Left renal cortex interstitium (tissue), 4 donors: ENCODE measurements around the gene PPP1R14D. TPM values are rescaled to one million over a fixed set of nuclear protein-coding genes. Genes with fewer than 3 reads are reported as not detected.
A peak's percentile ranks its signal among the peaks of the same experiment; 100 is the strongest.
"Not testable (repeated sequence)": the region's sequence is repeated elsewhere in the genome, so short reads cannot be mapped to it uniquely, and the experiment has no call there.

ENCODE experiments used
- DNase-seq, 4 donors: peaks; one replicate each; pipeline ENCODE4 v3.0.0-alpha.2; 2013; ENCODE audit warnings: low read depth in 4 of 4, low spot score in 2 of 4, missing footprints in 1 of 4
- polyA plus RNA-seq, 4 donors: library from polyadenylated mRNA; unstranded; fragments of 120-200 nt; gene quantifications; one replicate each; pipeline ENCODE4 v1.2.1, GENCODE V29; 2013; ENCODE audit not compliant: insufficient read length in 4 of 4

The PPP1R14D gene, protein sequence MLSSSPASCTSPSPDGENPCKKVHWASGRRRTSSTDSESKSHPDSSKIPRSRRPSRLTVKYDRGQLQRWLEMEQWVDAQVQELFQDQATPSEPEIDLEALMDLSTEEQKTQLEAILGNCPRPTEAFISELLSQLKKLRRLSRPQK
- polyA plus RNA-seq = under 1 TPM; 0.48 to 0.99 (median 0.70) TPM

DNA sequence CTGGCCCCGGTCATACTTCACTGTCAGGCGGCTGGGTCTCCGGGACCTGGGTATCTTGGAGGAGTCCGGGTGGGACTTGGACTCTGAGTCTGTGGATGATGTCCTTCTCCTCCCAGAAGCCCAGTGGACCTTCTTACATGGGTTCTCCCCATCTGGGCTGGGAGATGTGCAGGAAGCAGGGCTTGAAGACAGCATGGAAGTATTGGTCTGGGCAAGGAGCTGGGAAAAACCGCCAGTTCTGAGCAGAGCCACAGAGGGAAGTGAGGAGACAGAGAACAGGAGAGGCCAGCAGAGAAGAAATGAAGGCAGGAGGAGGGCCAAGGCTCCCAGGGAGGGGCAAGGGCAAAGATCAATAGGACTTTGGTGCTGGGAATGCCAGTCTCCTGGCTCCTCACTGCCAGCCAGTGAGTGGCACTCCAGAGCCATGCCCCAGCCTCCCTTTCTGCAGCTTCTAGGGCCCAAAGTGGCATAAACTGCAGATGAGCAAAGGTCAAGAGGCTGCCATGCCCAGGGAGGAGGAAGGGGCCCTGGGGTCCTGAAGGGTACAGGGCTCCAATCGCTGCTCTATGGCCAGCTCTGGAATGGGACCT, at the start of gene PPP1R14D:
PPP1R14D (minus strand) TSS at position 262 of the 590 bp plus-strand sequence; CDS start at position 195, 67 bp downstream.
- DNase-seq = no peak

DNA sequence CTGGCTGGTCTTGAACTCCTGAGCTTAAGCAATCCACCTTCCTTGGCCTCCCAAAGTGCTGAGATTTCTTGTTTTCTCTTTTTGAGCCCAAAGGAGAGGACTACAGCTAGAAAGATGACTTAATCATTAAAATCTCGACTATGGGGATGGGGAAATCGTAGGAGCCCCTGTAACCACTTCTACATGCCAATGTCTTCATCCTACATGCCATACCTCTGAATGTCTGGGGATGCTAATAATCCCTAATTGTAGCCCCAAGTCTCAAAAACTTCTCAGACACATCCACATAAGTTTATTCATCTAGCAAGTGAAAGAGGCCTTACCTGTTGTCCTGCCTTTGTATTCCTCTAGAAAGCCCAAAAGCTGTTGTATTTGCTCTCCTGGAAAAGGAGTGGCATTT, 49.2 kb upstream of the PPP1R14D start:
- DNase-seq = no peak

DNA sequence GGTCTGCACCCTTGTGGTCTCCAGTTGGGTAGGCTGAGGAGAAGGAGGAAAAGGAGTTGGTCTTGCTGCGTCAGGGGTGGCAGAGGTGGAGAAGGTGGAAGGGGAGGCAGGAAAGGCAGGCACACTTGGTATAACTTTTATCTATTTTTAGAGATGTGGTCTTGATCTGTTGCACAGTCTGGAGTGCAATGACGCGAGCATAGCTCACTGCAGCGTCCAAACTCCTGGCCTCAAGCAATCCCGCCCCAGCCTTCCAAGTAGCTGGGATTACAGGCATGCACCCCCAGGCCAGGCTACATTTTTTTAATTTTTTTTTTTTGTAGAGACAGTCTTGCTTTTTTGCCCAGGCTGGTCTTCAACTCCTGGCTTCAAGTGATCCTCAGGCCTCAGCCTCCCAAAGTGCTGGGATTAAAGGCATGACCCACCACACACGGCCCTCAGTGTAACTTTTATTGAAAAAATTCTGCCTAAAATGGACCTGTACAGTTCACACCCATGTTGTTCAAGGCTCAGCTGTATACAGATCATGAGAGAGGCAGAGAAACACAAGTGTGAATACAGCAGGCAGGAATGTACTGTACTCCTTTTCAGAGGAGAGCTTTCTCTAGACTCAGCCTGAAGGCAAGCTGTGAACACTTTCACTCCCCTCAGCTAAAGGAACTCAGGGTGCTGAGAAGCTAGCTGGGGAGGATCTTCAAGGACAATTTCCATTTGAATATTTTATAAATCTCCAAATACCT, 47.7 kb upstream of the PPP1R14D start:
- DNase-seq = no peak

DNA sequence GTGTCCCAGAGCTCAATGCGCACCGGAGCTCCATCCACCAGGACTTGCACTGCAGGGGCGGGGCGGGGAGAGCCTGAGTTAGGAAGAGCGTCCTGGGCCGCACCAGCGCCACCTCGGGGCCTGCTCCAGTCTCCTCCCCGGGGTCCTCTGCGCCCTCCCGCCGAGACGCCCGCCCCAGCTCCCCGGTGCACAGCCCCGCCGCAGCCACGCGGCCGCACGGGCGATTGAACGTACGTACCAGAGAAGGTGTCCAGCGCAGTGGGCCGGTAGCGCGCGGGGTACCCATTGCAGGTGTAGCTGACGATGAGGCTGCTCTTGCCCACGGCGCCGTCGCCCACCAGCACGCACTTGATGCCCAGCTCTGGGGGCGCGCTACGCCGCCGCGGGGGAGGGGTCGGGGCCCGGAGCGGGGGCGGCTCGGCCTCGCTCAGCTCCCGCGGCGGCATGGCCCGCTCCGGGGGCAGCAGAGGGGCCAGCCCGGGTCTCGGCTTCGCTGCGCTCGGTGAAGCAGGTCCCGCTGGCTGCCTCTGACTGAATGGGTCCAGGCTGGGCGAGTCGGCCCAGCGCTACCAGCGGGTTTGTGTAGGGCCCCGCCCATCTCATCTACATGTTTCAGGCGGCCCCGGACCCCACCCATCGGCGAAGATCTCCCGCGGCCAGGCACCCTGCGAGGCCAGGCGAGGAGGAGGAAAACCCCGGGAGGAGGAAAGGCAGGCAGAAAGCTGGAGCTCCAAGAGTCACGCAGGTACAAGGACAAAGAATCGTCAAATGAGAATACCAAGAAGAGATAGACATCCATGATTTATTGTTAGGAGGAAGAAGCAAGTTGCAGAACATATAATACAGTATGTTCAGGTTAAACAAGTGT, 45.4 kb upstream of the PPP1R14D start, which contains the start of gene RHOV:
RHOV (minus strand) TSS at position 541 of the 868 bp plus-strand sequence; CDS start at position 446, 95 bp downstream.
- DNase-seq = peak in 1 of 4 donors; percentile 49

DNA sequence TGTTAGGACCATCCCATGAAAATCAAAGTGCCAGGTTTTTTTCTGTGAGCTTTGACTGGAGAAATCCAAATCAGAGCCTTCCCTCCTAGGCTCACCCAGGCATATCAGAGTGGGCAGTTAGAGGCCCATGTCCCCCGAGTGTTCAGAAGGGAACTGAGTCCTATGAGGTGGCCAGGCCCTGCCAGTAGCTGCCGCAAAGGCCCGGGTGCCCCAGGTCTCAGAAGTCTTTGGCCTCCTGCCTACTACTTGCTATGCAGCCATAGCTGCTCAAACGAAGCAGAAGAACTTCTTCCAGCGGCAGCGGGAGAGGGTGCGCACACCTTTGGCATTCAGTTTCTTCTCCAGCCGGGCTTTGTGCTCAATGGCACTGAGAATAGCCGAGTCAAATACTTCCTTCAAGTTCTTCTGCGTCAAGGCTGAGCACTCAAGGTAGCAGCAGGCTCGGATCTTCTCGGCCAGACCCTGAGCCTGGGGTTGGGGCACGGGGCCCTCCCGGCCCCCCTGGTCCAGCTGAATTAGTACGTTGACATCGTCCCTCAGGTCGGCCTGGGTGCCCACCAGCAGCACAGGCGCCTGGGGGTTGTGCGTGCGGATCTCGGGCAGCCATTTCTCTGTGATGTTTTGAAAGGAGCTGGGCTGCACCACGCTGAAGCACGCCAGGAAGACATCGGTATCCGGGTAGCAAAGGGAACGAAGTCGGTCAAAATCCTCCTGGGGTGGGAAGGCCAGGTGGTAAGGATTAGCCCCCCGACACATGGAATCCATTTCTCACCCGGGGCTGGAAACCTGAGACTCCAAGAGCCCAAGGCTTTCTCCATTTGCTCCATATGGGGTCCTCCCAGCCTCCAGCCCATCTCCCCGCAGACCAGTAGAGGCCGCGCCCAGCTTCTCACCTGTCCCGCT, 44.5 kb upstream of the PPP1R14D start:
- DNase-seq = no peak

DNA sequence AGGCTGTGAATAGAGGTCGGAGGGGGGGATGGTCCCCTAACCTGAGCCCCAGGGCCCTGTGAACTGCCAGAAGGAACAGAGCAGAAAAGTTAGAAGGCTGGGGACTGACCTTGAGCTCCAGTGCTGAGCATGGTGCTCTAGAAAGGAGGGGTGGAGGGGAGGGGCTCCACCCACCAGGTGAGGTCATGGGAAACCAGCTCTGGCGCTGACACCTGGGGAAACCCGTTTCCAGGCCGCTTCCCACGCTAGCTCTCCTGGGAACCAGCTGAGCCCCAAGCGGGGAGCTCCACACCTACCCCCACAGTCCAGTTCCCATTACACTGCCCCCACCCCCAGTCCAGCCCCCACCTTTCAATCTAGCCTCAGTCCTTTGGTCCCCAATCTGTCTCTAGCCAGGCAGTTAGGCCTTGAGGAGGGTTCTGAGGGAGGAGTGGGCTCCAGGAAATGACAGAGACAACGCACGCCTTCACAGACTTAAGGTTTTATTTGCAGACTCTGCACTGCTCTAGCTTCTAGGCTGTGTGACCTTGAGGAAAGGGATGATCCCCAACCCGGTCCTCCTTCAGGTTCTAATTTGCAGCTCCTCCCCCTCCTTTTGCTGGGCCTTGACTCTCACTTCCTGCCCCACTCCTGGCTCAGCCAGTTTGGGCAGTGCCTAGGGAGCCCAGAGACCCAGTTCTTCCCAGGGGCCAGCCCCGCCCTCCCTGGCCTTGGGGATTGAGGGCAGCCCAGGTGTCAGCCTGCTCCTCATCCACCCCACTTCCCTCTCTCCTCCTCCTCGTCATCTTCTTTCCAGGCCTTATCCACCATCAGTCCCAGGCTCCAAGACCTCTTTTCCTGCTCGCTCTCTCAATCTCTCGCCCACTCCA, 43.5 kb upstream of the PPP1R14D start:
- peak in 1 of 4 donors; percentile 43 for DNase-seq

DNA sequence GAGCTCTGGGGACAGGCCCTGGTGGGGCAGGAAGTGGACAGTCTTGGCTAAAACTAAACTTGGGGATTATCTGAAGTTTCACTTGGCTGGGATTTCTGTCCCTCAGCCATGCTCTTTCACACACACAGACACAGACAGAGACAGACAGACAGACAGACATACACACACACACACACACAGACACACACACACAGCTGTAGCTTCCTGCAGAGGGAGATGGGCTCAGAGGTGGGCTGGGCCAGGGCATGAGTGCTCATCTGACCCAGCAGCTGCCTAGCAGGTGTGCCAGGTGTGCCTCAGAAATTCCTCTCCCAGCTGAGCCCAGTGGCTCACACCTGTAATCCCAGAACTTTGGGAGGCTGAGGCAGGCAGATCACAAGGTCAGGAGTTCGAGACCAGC, 42.2 kb upstream of the PPP1R14D start:
- DNase-seq = no peak

DNA sequence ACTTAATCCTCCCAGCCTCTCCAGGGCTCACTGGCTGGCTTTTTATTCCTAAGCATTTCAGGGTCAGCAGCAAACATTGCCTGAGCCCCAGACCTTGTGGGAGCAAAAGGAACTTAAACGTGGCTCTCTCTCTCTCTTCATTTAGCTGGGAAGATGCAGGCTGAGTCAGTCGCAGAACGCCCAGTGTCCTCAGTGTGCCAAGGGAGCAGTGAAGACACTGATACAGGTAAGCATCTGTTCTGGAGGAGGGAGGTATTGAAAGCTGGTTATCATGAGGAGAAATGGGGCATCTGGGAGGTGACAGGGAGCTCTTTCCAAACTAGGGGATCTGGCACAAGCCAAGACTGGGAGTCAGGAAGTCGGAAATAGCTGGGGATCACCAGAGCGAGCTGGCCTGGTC, 41.2 kb upstream of the PPP1R14D start:
- DNase-seq = no peak

DNA sequence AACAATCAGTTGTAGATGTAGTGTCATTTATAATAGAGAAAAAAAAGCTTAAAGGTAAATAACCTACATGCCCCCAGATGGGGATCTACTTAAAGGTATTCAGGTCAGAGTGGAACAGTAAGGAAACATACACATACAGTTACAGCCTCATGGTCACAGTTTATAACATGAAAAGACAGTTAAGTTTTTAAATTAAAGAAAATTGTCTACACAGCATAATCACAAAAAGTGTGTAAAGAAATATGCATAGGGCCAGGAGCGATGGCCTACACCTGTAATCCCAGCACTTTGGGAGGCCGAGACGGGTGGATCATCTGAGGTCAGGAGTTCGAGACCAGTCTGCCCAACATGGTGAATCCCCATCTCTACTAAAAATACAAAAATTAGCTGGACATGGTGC, 38.7 kb upstream of the PPP1R14D start:
- DNase-seq = no peak

DNA sequence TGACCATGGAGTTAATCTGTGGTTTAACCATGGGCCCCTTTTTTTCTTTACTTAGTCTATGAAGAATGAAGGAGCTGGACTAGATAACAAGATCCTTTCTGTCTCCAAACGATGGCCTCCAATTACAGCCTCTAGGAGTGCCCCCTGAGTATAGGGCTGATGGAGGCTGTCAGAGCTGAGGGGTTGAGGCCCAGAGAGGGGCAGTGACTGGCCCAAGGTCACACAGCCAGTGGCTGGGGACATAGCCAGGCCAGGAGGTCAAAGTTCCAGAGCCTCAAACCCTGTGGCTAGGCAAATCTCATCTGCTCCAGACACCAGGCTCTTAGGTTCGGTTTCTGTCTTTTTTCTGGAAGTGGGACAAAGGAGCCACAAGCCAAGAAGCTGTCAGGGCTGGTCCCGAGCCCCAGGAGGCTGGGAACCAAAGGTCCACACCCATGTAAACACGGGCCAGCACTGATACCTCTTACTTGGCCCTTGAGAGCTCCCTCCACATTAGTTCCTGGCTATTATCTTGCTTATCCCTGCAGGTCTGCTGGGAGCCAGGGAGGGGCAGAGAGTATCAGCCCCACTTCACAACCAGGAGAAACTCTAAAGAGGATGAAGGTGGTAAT, 35.3 kb upstream of the PPP1R14D start:
- no peak for DNase-seq

DNA sequence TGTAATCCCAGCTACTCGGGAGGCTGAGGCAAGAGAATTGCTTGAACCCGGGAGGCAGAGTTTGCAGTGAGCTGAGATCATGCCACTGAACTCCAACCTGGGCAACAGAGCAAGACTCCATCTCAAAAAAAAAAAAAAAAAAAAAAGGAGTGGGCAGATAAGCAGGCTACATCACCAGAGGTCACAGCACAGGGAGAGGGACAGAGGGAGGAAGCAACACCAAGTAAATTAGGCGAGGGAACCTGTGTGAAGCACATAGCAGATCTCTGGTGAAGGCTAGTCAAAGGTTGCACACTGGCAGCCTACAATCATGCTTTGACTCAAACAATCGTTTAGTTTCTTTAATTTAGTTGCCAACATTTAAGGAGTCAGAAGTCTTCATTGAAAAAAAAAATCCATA, 32.6 kb upstream of the PPP1R14D start:
- not testable (repeated sequence) for DNase-seq

DNA sequence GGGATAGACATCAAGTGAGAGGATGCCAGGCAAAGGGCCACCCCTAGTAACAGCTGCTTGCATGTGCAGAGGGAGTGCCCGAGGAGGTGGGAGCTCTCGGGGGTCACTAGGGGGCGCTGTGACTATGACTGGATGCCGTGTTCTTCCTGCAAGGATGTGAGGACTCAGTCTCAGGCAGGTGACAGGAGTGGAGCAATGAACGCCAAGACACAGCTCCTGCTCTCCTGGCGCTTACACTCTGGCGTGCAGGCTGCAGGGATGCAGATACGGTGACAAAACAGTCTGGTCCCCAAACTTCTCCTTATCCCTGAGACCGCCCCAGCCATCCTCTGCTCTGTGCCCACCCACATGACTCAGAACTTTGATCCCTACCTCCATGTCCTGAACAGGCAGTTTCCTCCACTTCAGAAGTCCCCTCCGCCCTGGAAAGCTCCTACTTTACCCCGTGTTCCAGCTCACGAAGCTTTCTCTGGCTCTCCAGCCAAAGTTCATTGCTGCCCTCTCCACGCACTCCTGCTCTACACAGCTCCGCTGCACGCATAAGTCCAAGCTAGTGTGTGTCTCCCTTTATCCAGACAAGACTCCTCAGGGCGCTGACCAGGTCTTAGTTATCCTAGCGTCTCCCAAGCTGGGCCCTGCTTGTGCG, 30.8 kb upstream of the PPP1R14D start:
- DNase-seq = no peak

DNA sequence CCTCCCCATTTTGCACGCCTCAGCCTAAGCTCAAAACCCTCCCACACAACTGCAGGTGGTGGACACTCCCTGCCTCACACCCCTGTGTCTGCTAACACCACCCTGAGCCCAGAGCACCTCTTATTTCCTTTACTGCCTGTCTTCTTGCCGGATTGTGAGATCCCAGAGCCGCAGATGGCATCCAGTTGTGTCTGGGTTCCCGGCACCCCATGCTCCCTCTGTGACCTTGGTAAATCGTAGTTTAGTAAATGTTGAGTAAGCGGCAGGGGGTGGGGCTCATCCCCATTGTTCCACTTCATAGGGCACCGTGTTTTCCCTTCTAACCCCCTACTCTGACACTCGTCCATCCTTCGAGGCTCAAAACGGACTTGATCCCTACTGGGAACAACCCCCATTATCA, 30.2 kb upstream of the PPP1R14D start:
- DNase-seq = no peak

DNA sequence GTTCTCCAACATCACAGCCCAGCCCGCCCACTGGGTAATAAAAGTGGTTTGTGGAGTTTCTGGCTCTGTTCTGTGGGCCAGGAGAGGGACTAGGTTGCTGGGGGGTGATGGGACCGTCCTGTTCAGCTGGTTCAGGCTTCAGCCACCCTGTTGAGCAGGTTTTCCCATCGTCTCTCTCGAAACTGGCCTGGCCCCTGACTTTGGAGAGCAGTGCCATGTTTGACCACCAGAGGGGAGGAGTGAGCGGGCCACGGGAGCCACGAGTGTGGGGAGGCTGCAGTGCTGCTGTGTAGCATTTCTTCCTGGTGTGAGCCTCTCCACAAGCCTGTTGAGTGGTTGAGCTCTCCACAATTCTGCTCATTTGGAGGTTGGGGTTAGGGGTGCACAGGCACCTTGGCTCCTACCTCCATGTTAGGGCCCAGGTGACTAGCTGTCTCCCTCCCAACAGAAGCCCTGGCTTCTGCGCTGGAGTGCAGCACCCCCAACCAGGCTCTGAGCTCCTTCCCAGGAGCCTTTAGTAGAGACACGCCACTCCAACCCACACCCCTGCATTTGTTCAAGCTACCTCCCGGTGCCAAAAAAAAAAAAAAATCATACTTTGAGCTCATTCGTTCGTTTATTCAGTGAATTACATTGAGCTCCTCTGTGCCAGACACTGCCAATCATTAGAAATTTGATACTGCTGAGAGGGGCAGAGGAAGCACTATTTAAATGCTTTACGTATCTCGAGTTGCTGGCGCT, 29.3 kb upstream of the PPP1R14D start:
- peak in 1 of 4 donors; percentile 61 for DNase-seq

DNA sequence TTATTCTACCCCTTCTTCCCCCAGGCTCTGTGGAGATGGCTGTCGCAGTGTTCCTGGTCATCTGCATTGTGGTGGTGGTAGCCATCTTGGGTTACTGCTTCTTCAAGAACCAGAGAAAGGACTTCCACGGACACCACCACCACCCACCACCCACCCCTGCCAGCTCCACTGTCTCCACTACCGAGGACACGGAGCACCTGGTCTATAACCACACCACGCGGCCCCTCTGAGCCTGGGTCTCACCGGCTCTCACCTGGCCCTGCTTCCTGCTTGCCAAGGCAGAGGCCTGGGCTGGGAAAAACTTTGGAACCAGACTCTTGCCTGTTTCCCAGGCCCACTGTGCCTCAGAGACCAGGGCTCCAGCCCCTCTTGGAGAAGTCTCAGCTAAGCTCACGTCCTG, 28.2 kb upstream of the PPP1R14D start:
- no peak for DNase-seq

DNA sequence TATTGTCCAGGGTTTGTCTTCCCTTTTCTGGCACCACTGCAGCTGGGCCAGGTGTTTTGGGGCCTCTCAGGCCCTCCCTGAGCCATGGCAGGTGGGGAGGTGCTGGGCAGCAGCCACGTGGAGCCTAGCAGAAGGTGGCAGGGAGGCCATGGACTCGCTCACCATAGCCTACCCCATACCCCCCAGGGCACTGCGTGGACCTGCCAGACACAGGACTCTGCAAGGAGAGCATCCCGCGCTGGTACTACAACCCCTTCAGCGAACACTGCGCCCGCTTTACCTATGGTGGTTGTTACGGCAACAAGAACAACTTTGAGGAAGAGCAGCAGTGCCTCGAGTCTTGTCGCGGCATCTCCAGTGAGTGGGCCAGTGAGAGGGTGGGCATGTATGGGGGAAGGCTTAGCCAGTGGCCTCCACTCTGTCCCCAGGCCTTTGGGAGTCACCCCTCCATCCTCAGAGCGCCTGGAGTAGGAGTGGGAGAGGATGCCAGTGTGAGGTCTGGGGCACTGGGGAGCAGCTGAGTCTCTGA, 27.3 kb upstream of the PPP1R14D start:
- DNase-seq = no peak

DNA sequence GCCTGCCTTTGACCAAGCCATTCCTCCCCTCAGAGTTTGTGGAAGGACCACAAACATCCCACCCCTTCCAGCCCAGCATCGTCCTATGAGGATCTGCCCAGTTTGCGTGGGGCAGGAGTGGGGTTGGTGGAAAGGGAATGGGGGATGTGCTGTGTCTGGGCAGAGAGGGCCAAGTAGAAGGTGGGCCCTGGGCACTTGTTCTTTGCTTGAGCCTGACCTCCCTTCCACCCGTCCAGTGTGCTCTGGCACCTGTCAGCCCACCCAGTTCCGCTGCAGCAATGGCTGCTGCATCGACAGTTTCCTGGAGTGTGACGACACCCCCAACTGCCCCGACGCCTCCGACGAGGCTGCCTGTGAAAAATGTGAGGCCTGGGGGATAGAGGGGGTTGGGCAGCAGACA, 25.7 kb upstream of the PPP1R14D start:
- DNase-seq = no peak
